HG03095 (cell line): ENCODE measurements around the gene DMRT1.
"Not testable (repeated sequence)": the region's sequence is repeated elsewhere in the genome, so short reads cannot be mapped to it uniquely, and the experiment has no call there.

Experiments
- ATAC-seq: cut with Tn5 transposase; IDR thresholded peaks from one replicate; pipeline ENCODE4 v1.9.1; 2021; ENCODE audit warnings: moderate library complexity; ENCODE audit not compliant: unreplicated experiment

Gene DMRT1

DNA sequence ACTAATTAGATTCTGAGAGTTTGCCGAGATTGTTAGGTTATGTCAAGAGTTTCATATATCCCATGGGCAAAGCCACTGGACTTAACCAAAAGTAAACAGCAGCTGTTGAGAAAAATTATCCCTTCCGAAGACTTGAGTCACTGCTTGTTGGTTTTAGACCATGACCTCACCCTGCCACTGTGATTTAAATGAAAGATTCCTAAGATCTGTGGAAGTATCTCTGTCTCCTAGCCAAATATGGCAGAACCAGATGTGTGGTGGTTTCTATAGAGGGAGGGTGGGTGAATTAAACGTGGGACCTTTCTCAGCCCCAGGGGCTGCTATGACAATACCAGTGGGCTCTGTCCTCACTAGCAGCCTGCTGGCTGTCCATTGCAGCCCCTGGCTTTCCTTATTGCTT, 154.3 kb downstream of the DMRT1 start:
- ATAC-seq: no peak

DNA sequence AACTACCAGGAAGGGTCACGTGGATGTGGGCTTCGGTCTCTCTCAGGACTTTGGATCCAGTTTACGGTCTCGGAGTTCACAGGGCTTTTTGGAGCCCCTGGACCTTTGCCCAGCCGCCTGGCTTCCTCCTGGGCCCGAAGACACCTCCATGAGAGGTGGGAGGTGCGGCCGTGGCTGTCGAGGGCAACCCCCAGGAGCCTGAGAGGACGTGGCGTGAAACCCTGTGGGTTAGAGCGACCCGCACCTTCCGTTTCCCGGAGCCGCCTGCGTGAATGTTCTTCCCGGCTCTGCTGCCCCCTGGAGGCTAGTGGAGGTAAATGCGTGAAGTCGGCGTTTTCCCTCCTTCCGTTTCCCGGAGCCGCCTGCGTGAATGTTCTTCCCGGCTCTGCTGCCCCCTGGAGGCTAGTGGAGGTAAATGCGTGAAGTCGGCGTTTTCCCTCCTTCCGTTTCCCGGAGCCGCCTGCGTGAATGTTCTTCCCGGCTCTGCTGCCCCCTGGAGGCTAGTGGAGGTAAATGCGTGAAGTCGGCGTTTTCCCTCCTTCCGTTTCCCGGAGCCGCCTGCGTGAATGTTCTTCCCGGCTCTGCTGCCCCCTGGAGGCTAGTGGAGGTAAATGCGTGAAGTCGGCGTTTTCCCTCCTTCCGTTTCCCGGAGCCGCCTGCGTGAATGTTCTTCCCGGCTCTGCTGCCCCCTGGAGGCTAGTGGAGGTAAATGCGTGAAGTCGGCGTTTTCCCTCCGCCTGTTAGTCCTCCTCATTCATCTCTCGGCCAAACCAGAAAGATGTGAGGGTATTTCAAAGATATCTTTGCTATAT, 157.0 kb downstream of the DMRT1 start:
- ATAC-seq: not testable (repeated sequence)

DNA sequence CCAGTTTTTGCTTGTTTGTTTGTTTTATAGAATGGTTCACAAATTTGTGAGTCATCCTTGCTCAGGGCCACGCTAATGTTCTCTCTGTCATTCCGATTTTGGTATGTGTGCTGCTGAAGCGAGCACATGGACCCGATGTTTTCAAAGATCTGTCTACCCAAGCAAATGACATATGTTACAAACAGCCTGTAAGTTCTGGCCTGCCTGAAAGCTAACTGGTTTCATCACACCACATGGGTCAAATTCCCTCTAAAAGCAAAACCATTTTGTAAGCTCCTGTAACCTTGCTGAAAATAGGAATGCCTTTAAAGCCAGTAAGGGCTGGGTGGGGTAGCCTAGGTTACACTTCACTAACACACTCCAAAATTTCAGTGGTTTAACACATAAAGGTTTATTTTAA, 160.3 kb downstream of the DMRT1 start:
- no peak for ATAC-seq

DNA sequence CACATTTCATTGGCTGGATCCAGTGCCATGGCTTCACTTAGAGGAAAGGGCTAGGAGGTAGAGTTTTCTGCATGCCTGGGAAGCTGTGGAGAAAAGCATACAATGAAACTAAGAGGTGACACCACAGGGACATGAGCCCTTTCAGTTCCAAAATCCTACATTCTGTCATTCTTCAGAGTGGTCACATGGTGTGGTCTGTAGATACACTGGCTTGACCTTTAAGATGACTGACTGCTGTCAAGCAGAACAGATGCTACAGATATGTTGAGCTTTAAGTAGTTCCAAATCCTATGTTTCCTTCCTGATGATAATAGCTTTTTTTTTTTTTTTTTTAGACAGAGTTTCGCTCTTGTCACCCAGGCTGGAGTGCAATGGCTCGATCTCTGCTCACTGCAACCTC, 161.2 kb downstream of the DMRT1 start:
- no peak for ATAC-seq

DNA sequence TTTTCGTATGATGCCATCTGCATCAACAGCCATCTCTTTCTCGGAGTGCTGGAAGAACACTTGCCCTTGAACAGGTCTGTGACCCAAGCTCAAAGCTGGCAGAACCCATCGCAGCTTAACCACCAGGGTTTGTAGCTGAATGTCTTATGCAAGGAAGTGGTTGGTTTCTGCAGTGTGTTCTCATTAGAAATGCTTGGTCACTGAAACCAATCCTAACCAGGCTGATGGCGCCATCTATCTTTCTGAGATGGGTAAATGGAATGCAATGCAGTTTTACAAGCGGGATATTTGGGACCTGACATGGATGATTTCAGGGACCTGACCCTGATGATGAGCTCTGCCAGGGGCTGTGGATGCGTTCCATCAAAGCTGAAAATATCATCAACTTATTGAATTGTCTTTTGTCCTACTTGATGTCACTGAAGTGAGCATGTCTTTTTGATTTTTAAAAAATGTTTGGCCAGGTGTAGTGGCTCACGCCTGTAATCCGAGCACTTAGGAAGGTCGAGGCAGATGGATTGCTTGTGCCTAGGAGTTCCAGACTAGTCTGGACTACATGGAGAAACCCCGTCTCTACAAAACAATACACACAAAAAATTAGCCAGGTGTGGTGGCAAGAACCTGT, 163.7 kb downstream of the DMRT1 start:
- no peak for ATAC-seq

DNA sequence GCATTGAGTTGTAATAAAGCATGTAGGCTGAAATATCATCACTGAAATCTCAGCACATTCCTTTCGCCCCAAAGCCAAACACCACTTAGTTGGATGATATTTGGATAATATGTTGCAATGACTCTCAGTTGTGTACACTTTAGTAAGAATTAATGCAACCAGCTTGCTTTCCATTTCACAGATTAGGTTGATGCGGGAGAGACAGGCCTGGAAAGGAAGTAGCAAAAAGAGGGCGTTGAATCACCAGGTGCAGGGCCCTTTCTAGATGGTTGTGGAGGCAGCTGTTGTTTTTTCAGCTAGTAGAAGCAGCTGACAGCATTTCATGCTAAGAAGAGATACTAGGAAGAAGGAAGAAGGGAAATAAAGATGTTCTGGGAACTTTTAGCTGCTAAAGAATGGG, 165.8 kb downstream of the DMRT1 start:
- ATAC-seq: no peak

DNA sequence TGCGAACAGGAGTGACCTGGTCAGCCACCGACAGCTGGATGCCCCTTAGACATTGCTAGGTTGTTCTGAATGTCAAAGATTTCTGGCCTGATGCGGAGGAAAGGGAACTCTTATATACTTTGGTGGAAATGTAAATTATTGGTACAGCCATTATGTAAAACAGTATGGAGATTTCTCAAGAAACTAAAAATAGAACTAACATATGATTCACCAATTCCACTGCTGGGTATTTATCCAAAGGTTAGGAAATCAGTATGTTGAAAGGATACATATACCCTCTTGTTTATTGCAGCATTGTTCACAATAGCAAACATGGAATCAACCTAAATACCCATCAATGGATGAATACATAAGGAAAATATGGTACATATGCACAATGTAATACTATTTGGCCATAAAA, 166.7 kb downstream of the DMRT1 start:
- ATAC-seq: no peak

DNA sequence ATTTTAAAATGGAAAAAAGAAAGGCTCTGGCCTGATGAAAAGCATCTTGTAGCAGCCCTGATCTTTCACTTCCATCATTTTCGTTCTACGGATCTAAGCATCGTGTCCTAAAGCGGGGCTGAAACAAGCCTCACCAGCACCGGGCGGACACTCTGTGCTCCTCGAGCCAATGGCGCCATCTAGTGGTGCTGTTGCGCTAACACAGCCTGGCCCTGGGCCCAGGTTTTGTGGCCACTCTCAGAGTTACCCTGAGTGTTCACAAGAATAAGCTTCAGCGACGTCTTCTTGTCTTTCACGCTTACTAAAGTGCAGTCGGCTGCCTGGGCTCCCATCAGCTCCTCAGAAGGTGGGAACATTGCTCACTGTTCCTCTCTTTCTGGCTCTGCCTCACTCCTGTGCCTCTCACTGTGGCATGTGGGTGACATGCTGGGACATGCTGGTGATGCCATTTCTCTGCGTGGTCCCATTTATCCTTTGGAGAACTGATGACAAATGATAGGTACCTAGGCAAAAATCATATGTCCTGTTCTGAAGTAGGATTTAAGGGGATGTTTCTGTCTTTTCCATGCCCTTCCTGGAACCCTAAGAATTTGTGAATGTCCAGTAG, 167.7 kb downstream of the DMRT1 start:
- ATAC-seq: peak; percentile 94

DNA sequence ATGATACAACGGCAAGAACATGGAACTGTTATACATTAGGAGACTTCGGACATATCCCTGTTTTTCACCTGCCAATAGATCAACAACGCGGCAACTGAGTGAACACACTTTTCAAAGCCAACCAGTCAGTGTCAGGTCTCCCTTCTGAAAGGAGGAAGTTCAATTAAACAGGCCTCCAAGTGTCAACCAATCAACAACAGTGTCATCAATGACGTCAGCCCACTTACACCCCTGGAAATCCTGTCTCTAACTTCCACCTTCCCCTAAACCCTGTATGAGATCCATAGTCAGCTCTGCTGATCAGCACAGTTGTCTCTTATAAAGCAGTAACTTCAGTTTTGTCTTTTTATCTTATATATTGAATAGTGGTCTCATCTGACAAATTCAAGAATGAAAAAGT, 171.5 kb downstream of the DMRT1 start:
- ATAC-seq: no peak

DNA sequence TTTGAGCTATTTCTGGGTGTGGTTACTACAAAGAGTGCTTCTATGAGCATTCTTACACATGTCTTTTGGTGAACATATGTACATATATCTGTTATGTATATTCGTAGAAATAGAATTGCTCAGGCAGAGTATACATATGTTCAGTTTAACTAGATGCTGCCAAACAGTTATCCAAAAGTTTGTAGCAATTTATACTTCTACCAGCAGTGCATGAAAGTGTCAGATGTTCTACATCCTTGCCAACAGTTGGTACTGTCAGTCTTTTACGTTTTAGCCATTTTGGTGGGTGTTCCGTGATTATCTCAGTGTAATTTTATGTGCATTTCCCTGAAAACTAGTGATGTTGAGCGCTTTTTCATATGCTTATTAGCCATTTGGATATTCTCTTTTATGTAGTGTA, 172.7 kb downstream of the DMRT1 start:
- no peak for ATAC-seq

DNA sequence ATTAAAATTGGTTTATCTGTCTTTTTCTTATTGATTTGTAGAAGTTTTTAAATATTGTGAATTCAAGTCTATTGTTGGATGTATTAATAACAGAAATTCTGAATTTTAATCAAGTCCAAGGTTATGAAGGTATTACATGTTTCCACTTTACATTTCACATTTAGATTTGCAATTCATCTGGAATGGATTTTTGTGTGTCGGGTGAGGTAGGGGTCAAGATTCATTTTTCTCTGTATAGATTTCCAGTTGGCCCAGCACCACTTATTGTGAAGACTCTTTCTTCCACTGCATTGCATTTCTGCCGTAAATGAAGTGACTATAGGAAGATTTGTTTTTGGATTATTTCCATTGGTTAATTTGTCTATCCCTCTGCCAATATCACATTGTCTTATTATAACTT, 173.1 kb downstream of the DMRT1 start:
- ATAC-seq: no peak

DNA sequence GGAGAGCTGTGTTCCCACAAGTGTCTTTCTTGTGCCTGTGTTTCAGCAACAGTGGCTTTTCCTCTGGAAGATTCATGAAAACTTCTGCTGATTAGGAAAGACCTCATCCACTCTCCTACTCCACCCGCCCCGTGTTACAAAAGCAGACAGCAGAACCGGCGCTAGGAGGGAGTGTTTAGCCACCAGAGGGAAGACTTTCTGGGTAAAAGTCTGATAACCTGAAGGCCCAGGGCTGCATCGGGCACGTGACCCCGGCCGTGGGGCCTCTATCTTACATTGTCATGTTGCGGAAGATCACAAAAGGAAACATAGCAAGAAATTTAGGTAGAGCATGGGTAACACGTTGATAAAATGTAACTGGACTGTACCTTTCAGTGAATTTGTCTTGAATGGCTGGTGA, 176.6 kb downstream of the DMRT1 start:
- no peak for ATAC-seq
